Esophagus (tissue), 2 donors: ENCODE results near the gene TREX2. TPM values are rescaled to one million over a fixed set of nuclear protein-coding genes. Genes with fewer than 3 reads are reported as not detected.

ENCODE experiments used
- H3K27ac ChIP-seq, 2 donors: one replicate each; pipeline ENCODE4 v1.5.1; 2013; ENCODE audit warnings: low read depth in 2 of 2, mild to moderate bottlenecking in 2 of 2, inconsistent platforms in 1 of 2, low read length in 1 of 2, moderate library complexity in 1 of 2
- H3K27me3 ChIP-seq, 2 donors: one replicate each; pipeline ENCODE4 v1.6.1; 2013; ENCODE audit warnings: low read length in 2 of 2, control low read depth in 1 of 2, mild to moderate bottlenecking in 1 of 2; ENCODE audit not compliant: insufficient read depth in 2 of 2, control insufficient read depth in 1 of 2
- H3K36me3 ChIP-seq, 2 donors: one replicate each; pipeline ENCODE4 v1.6.1; 2013; ENCODE audit warnings: low read length in 1 of 2; ENCODE audit not compliant: control insufficient read depth in 2 of 2, insufficient read depth in 2 of 2
- H3K4me1 ChIP-seq, 2 donors: one replicate each; pipeline ENCODE4 v1.6.1; 2013; ENCODE audit warnings: low read length in 1 of 2; ENCODE audit not compliant: control insufficient read depth in 2 of 2, insufficient read depth in 2 of 2
- H3K4me3 ChIP-seq, 2 donors: one replicate each; pipeline ENCODE4 v1.5.1; 2013; ENCODE audit warnings: low read length in 2 of 2, mild to moderate bottlenecking in 2 of 2, low read depth in 1 of 2, moderate library complexity in 1 of 2
- H3K9me3 ChIP-seq, 2 donors: one replicate each; pipeline ENCODE4 v1.6.1; 2013; ENCODE audit warnings: mild to moderate bottlenecking in 2 of 2, low read depth in 1 of 2, low read length in 1 of 2, moderate library complexity in 1 of 2; ENCODE audit not compliant: control insufficient read depth in 2 of 2, insufficient read depth in 1 of 2
- WGBS, 2 donors: extraction: QIAGEN DNeasy Blood & Tissue Kit; methylation state at CpG; one replicate each; pipeline ENCODE4 v1.1.7; 2013; 5-methylcytosine and 5-hydroxymethylcytosine counted together
- polyA plus RNA-seq, 2 donors: library from polyadenylated mRNA; stranded (reverse); fragments of 200-250 nt; gene quantifications; one replicate each; pipeline ENCODE4 v1.2.3, GENCODE V29; 2013
- donor health status: healthy with polysubstance abuse.
- donor health status: Bipolar disorder and iron deficiency.

TREX2 gene
- 1 to 10 TPM; 1.9 to 2.8 TPM for polyA plus RNA-seq

DNA sequence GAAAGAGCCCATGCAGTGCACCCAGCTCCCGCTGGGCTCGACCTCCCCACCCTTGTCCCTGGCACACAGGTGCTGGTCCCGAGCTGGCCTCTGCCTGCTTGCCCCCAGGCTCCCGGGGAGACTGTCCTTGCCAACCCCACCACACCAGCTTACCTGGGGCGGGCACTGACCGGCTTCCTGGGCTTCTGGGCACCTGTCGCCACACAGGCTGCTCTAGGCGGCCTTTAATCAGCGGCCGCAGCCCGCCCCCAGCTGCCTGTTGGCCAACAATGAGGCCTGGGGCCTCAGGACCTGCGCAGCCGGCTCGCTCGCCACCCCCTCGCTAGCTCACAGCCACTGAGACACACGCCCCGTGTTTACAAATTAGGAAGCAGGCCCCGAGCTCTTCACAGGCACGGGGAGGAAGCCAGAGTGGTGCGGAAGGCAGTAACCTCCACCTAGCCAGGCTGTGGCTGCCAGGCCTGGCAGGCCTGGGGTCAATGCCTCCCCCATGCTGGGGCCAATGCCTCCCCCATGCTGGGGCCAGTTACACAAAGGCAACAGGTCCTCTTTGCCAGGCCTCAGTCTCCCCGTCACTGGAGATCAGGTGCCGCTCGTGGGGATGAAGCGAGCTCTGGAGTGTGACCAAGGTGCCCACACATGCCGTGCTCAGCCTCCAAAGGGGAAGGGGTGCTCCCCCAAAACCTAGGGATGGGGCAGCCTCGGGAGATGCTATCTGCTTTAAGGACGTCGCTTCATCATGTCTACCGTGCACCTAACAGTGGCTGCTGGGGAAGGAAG, at the start of gene TREX2:
TSS of gene TREX2 (minus strand) at position 201 of the 780 bp plus-strand sequence. CDS start 626 bp downstream, outside the sequence.
- WGBS, 2 donors: 73 to 74% methylated on average over 28 to 30 of the region's 30 CpGs
- no peaks in the 10 kb centered on the region for H3K27me3 ChIP-seq
- H3K27ac ChIP-seq: no peak within 1 kb of the TSS
- peaks cover 0 to 5% of the 10 kb centered on the region in 2 donors for H3K4me1 ChIP-seq
- no peaks in the 10 kb centered on the region for H3K9me3 ChIP-seq
- no peak within 1 kb of the TSS for H3K4me3 ChIP-seq
- no peaks in the 10 kb centered on the region for H3K36me3 ChIP-seq

DNA sequence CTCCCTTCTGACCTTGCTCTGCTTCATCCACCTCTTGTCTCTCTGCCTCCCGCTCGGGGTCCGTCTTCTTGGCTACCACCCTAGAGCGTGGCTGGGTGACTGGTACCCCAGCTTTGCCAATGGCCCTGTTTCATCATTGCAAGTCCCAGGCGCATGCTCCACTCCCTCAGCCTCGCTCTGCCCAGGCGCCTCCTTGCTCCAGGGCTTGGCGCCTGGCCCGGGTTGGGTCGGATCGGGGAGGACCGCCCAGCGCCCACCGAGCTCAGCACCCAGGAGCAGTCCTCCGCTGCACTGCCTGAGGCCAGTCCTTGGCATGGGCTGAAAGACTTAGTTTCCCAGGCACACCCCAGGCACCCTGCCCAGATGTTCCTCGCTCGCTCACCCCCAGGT, 49.5 kb upstream of the TREX2 start:
- Histone ChIP-seq H3K9me3 (no peaks in the 10 kb centered on the region), H3K27me3 (no peaks in the 10 kb centered on the region), H3K4me1 (peaks cover 0 to 16% of the 10 kb centered on the region in 2 donors), H3K36me3 (no peaks in the 10 kb centered on the region), H3K27ac (no peak overlapping the region), H3K4me3 (peak overlapping the region in 1 of 2 donors; percentile 29)
- WGBS, 2 donors: 14 to 40% methylated on average over 17 of the region's 17 CpGs

- peak within 1 kb of the TSS in 1 of 2 donors; percentile 29 for H3K4me3 ChIP-seq
- no peaks in the 10 kb centered on the region for H3K36me3 ChIP-seq
- 6 to 48% methylated on average over 30 to 36 of the region's 41 CpGs for WGBS, 2 donors
- H3K4me1 ChIP-seq: peaks cover 0 to 15% of the 10 kb centered on the region in 2 donors
- H3K27me3 ChIP-seq: no peaks in the 10 kb centered on the region
- no peaks in the 10 kb centered on the region for H3K9me3 ChIP-seq
- H3K27ac ChIP-seq: peak within 1 kb of the TSS in 1 of 2 donors; percentile 45
Measured at GRCh38 chrX:153494541-153495361, 48.9 kb upstream of the TREX2 start, which contains the start of gene BGN. Gene BGN (plus strand): TSS chrX:153494980. CDS start chrX:153504632, 9,652 bp downstream.

DNA sequence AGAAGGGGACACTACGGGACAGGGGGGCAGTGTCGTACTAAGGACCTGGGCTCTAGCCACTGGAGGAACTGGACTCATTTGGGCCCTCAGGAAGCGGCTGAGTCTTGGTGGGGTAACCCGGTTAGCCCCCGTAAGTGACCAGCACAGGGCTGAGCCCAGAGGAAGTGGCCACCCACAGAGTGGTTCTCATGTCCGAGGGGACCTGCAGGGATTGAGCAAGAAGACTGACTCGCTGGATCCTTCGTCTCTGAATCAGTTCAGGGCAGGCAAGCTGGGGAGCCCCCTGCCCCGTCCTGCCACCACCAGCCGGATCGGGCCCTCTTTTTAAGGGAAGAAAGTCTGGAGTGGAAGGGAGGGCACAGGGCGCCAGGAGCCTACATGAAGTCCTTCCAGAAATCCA, 48.2 kb upstream of the TREX2 start:
- Histone ChIP-seq H3K27ac (no peak overlapping the region), H3K27me3 (no peaks in the 10 kb centered on the region), H3K4me3 (no peak overlapping the region), H3K36me3 (no peaks in the 10 kb centered on the region), H3K4me1 (peaks cover 0 to 13% of the 10 kb centered on the region in 2 donors), H3K9me3 (no peaks in the 10 kb centered on the region)
- WGBS, 2 donors: 70 to 75% methylated on average over 11 to 12 of the region's 12 CpGs

- H3K36me3 ChIP-seq: no peaks in the 10 kb centered on the region
- no peaks in the 10 kb centered on the region for H3K27me3 ChIP-seq
- H3K27ac ChIP-seq: no peak overlapping the region
- 86 to 89% methylated on average over 11 of the region's 11 CpGs for WGBS, 2 donors
- peaks cover 8 to 13% of the 10 kb centered on the region in 2 donors for H3K4me1 ChIP-seq
- H3K9me3 ChIP-seq: no peaks in the 10 kb centered on the region
- H3K4me3 ChIP-seq: no peak overlapping the region
Measured at GRCh38 chrX:153493085-153493484, 47.2 kb upstream of the TREX2 start.

GRCh38 chrX:153492543-153492942, 46.7 kb upstream of the TREX2 start:
- Histone ChIP-seq H3K9me3 (no peaks in the 10 kb centered on the region), H3K27ac (no peak overlapping the region), H3K4me1 (peaks cover 8 to 14% of the 10 kb centered on the region in 2 donors), H3K27me3 (no peaks in the 10 kb centered on the region), H3K4me3 (no peak overlapping the region), H3K36me3 (no peaks in the 10 kb centered on the region)
- 82 to 89% methylated on average over 12 of the region's 12 CpGs for WGBS, 2 donors

- no peaks in the 10 kb centered on the region for H3K27me3 ChIP-seq
- no peak overlapping the region for H3K27ac ChIP-seq
- 56 to 61% methylated on average over 8 to 11 of the region's 11 CpGs for WGBS, 2 donors
- no peaks in the 10 kb centered on the region for H3K9me3 ChIP-seq
- H3K36me3 ChIP-seq: no peaks in the 10 kb centered on the region
- no peak overlapping the region for H3K4me3 ChIP-seq
- H3K4me1 ChIP-seq: peaks cover 8 to 19% of the 10 kb centered on the region in 2 donors
Measured at GRCh38 chrX:153491918-153492317, 46.1 kb upstream of the TREX2 start.

GRCh38 chrX:153491351-153491914, 45.6 kb upstream of the TREX2 start:
- no peaks in the 10 kb centered on the region for H3K9me3 ChIP-seq
- H3K4me1 ChIP-seq: peaks cover 8 to 23% of the 10 kb centered on the region in 2 donors
- no peaks in the 10 kb centered on the region for H3K27me3 ChIP-seq
- no peaks in the 10 kb centered on the region for H3K36me3 ChIP-seq
- H3K27ac ChIP-seq: no peak overlapping the region
- no peak overlapping the region for H3K4me3 ChIP-seq
- WGBS, 2 donors: 64 to 72% methylated on average over 8 to 10 of the region's 10 CpGs

- Histone ChIP-seq H3K27ac (no peak overlapping the region), H3K4me1 (peaks cover 8 to 16% of the 10 kb centered on the region in 2 donors)
- 73 to 85% methylated on average over 19 to 20 of the region's 20 CpGs for WGBS, 2 donors
Measured at GRCh38 chrX:153490217-153490930, 44.5 kb upstream of the TREX2 start.

More at GRCh38 chrX:153490217-153490930, 44.5 kb upstream of the TREX2 start:
- Histone ChIP-seq H3K36me3 (no peaks in the 10 kb centered on the region), H3K9me3 (no peaks in the 10 kb centered on the region), H3K27me3 (no peaks in the 10 kb centered on the region), H3K4me3 (no peak overlapping the region)
